ENCODE results near the gene FGF9.

DNA sequence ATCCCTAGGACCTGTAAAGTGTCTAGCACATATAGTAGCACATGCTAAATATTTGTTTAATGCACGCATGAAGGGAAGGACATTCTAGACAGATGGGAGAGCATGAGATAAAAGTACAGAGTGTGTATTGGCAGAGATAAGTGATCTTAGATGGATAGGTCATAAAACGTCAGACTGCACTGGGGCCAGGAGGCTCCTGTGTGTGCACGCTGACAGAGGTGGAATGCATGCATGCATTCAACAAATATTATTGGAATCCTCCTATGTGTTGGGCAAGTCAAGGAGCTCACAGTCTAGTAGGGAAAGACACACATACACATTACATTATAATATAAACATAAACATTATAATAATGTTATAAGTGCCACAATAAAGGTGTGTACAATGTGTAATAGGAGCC lies 73.3 kb downstream of the FGF9 start:
- TF ChIP-seq EZH2 (IDR thresholded peaks at IDR 0.05; ENCODE audit: borderline replicate concordance, low read depth, low read length, poor library complexity, severe bottlenecking), result no peak
- TF ChIP-seq, protein P1, sequence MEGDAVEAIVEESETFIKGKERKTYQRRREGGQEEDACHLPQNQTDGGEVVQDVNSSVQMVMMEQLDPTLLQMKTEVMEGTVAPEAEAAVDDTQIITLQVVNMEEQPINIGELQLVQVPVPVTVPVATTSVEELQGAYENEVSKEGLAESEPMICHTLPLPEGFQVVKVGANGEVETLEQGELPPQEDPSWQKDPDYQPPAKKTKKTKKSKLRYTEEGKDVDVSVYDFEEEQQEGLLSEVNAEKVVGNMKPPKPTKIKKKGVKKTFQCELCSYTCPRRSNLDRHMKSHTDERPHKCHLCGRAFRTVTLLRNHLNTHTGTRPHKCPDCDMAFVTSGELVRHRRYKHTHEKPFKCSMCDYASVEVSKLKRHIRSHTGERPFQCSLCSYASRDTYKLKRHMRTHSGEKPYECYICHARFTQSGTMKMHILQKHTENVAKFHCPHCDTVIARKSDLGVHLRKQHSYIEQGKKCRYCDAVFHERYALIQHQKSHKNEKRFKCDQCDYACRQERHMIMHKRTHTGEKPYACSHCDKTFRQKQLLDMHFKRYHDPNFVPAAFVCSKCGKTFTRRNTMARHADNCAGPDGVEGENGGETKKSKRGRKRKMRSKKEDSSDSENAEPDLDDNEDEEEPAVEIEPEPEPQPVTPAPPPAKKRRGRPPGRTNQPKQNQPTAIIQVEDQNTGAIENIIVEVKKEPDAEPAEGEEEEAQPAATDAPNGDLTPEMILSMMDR (conservative IDR thresholded peaks at IDR 0.05; ENCODE audit: low read depth, low read length), result no peak
